Stimulated activated CD4-positive, alpha-beta T cell treated with anti-CD3 and anti-CD28 coated beads, Interleukin-4, amount 100 ng/mL, for 1 hour (primary cell): ENCODE measurements around the gene SPR.
A peak's percentile ranks its signal among the peaks of the same experiment; 100 is the strongest.
"Not testable (repeated sequence)": the region's sequence is repeated elsewhere in the genome, so short reads cannot be mapped to it uniquely, and the experiment has no call there.

Experiments
- DNase-seq: peaks from one replicate; pipeline ENCODE4 v3.0.0-alpha.2; 2020

Gene SPR

GRCh38 chr2:72889991-72890390 is 2.8 kb downstream of the SPR start:
- DNase-seq = no peak

GRCh38 chr2:72891091-72891818 is 4.0 kb downstream of the SPR start:
- no peak for DNase-seq

- DNase-seq = peak; percentile 60
Measured at GRCh38 chr2:72892506-72893173, 5.4 kb downstream of the SPR start.

- DNase-seq = peak; percentile 35
Measured at GRCh38 chr2:72893594-72894319, 6.5 kb downstream of the SPR start.

- no peak for DNase-seq
Measured at GRCh38 chr2:72894514-72894913, 7.3 kb downstream of the SPR start.

- DNase-seq = no peak
Measured at GRCh38 chr2:72895154-72895553, 7.9 kb downstream of the SPR start.

- DNase-seq = no peak
Measured at GRCh38 chr2:72895759-72896281, 8.6 kb downstream of the SPR start.

- DNase-seq = no peak
Measured at GRCh38 chr2:72896446-72896845, 9.2 kb downstream of the SPR start.

GRCh38 chr2:72897785-72898584 is 10.8 kb downstream of the SPR start:
- no peak for DNase-seq

- DNase-seq = no peak
Measured at GRCh38 chr2:72898585-72898906, 11.3 kb downstream of the SPR start.

GRCh38 chr2:72900191-72900825 is 13.1 kb downstream of the SPR start:
- no peak for DNase-seq

GRCh38 chr2:72901426-72901825 is 14.2 kb downstream of the SPR start:
- DNase-seq = no peak

GRCh38 chr2:72907369-72907768 is 20.2 kb downstream of the SPR start:
- not testable (repeated sequence) for DNase-seq

GRCh38 chr2:72908741-72909140 is 21.5 kb downstream of the SPR start:
- no peak for DNase-seq

- DNase-seq = no peak
Measured at GRCh38 chr2:72911256-72911655, 24.0 kb downstream of the SPR start.

- no peak for DNase-seq
Measured at GRCh38 chr2:72913486-72914205, 26.4 kb downstream of the SPR start.

GRCh38 chr2:72914206-72914559 is 27.0 kb downstream of the SPR start:
- no peak for DNase-seq

- no peak for DNase-seq
Measured at GRCh38 chr2:72914589-72915319, 27.5 kb downstream of the SPR start.

- no peak for DNase-seq
Measured at GRCh38 chr2:72915320-72915906, 28.2 kb downstream of the SPR start.

- peak; percentile 56 for DNase-seq
Measured at GRCh38 chr2:72915907-72916742, 28.9 kb downstream of the SPR start.
